Natural killer cell treated with Interleukin-12 subunit alpha and Interleukin-12 subunit beta and Interleukin-15 and Interleukin-18, amount 100 ng/mL, for 72 hours (primary cell): ENCODE data around the gene HSP90B1. TPM values are rescaled to one million over a fixed set of nuclear protein-coding genes. Genes with fewer than 3 reads are reported as not detected.
A peak's percentile ranks its signal among the peaks of the same experiment; 100 is the strongest.

Source experiments
- ATAC-seq, 2 donors: fragments of 150-1000 bp; cut with Tn5 transposase in 1 of 2; sonication (Bioruptor Pico), chemical (Tn5 transposase) in 1 of 2; 2 replicates each; pipeline ENCODE4 v1.10.0; 2021
- DNase-seq: peaks from one replicate; pipeline ENCODE4 v3.0.0; 2022; ENCODE audit warnings: low spot score
- H3K27ac Mint-ChIP-seq, 2 donors: 1 replicate in 1 of 2; 2 replicates in 1 of 2; pipeline ENCODE4 v1.8.0; 2022; ENCODE audit warnings: mixed read lengths in 2 of 2, mild to moderate bottlenecking in 1 of 2, moderate library complexity in 1 of 2
- H3K27me3 Mint-ChIP-seq, 2 donors: 1 replicate in 1 of 2; 2 replicates in 1 of 2; pipeline ENCODE4 v1.8.0; 2022; ENCODE audit warnings: mixed read lengths in 2 of 2
- H3K36me3 Mint-ChIP-seq: one replicate; pipeline ENCODE4 v1.8.0; 2022; ENCODE audit warnings: mixed read lengths
- H3K4me1 Mint-ChIP-seq, 2 donors: 1 replicate in 1 of 2; 2 replicates in 1 of 2; pipeline ENCODE4 v1.8.0; 2022; ENCODE audit warnings: low read depth in 2 of 2, mixed read lengths in 2 of 2, mild to moderate bottlenecking in 1 of 2
- H3K4me3 Mint-ChIP-seq: one replicate; pipeline ENCODE4 v1.8.0; 2022; ENCODE audit warnings: mixed read lengths
- H3K9me3 Mint-ChIP-seq: 2 replicates; pipeline ENCODE4 v1.8.0; 2022; ENCODE audit warnings: mixed read lengths
- total RNA-seq, 2 donors: library from RNA; stranded (reverse); gene quantifications; one replicate each; pipeline ENCODE4 v1.2.3, GENCODE V29; 2022

HSP90B1 gene
- total RNA-seq, 2 donors from 2014 or later, result 621 to 706 TPM

- H3K4me1 Mint-ChIP-seq, result peaks cover 0 to 9% of the 10 kb centered on the region in 2 donors
- H3K36me3 Mint-ChIP-seq, result no peaks in the 10 kb centered on the region
- H3K27ac Mint-ChIP-seq, result no peak overlapping the region
- H3K27me3 Mint-ChIP-seq, result peaks cover 0 to 14% of the 10 kb centered on the region in 2 donors
- no peak for DNase-seq
- H3K4me3 Mint-ChIP-seq, result no peak overlapping the region
- ATAC-seq, result no peak
- no peaks in the 10 kb centered on the region for H3K9me3 Mint-ChIP-seq
Measured at GRCh38 chr12:103909811-103910210, 20.4 kb upstream of the HSP90B1 start.

DNA sequence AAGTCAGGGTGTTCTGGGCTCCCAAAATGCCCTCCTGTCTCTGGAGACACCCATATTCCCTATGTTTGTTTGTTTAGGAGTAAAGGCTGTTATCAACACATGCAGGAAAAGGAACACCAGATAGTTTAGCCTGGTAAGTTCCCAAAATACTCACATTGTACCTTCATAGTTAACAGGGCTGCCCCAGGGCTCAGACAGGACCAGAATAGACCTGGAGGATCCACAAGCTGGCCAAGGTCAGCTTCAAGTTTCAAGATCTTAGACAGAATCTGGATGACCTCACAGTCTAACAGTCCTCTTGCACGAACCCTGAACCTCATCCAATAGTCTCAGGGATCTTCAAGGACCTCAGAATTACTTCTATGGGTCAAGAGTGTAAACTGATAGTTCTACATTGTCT is 18.1 kb upstream of the HSP90B1 start:
- Mint-ChIP-seq H3K4me1 (no peaks in the 10 kb centered on the region), H3K9me3 (no peaks in the 10 kb centered on the region), H3K36me3 (no peaks in the 10 kb centered on the region), H3K27ac (no peak overlapping the region), H3K4me3 (no peak overlapping the region), H3K27me3 (peaks cover 0 to 16% of the 10 kb centered on the region in 2 donors)
- no peak for DNase-seq
- ATAC-seq, result no peak

DNA sequence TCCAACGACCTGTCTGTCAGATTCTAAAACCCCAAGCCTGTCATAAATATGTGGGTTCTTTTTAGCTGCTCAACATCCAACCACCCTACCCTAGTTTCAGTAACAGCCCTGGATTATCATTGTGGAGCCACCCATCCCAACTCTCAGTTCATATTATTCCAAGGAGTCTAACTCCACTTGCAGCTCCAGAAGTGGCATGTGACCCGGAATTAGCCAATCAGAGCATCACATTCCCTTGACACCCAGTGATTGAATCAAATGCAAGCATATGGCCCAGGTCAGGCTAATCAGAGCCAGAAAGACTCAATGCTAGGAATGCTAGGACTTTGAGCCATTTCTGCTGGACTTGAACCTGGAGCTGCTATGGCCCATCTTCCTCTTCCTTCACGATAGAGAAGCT is 17.1 kb upstream of the HSP90B1 start:
- Mint-ChIP-seq H3K27me3 (peaks cover 7 to 20% of the 10 kb centered on the region in 2 donors), H3K4me3 (no peak overlapping the region), H3K4me1 (no peaks in the 10 kb centered on the region), H3K9me3 (peaks cover 2% of the 10 kb centered on the region), H3K27ac (no peak overlapping the region), H3K36me3 (peaks cover 7% of the 10 kb centered on the region)
- no peak for ATAC-seq
- DNase-seq, result no peak

DNA sequence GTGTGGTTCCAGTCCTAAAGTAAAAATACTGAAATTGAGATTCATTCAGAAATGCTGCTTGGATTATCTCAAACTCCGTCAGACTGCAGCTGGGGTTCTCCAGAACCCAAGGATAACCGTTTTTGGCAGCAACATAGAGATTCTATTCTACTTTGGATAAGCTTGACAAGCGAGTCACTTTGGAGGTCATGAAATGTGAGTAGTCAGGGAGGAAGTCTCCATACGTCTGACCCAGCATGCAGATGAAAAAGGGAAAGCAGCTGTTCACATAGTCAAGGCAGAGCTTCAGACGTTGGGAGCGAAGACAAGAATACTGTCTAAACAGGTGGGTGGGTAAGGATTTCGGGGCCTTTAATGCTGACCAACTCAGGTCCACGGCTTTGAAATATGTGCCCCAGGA is 14.9 kb upstream of the HSP90B1 start:
- ATAC-seq (no peak), DNase-seq (no peak)
- peaks cover 7% of the 10 kb centered on the region for H3K36me3 Mint-ChIP-seq
- H3K4me3 Mint-ChIP-seq, result no peak overlapping the region
- no peaks in the 10 kb centered on the region for H3K4me1 Mint-ChIP-seq
- peaks cover 7 to 16% of the 10 kb centered on the region in 2 donors for H3K27me3 Mint-ChIP-seq
- H3K9me3 Mint-ChIP-seq, result peaks cover 2% of the 10 kb centered on the region
- no peak overlapping the region for H3K27ac Mint-ChIP-seq

DNA sequence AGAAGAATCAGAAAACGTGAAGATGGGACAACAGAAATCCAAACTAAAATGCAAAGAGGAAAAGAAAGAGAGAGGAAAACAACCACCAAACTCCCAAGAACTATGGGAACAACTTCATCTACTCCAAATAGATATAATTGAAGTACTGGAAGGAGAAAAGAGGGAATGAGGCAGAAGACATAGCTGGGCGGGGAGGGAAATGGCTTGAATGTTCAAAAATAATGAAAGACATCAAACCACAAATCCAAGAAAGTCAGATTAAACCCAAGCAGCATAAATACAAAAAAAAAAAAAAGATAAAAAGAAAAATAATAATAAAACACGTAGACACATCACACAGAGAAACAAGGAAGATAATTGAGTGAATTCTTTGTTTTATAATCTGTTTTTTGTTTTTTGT is 12.3 kb upstream of the HSP90B1 start:
- DNase-seq (no peak), ATAC-seq (no peak)
- H3K27me3 Mint-ChIP-seq, result peaks cover 7 to 11% of the 10 kb centered on the region in 2 donors
- peaks cover 2% of the 10 kb centered on the region for H3K9me3 Mint-ChIP-seq
- H3K4me1 Mint-ChIP-seq, result no peaks in the 10 kb centered on the region
- H3K27ac Mint-ChIP-seq, result no peak overlapping the region
- no peak overlapping the region for H3K4me3 Mint-ChIP-seq
- peaks cover 7% of the 10 kb centered on the region for H3K36me3 Mint-ChIP-seq

DNA sequence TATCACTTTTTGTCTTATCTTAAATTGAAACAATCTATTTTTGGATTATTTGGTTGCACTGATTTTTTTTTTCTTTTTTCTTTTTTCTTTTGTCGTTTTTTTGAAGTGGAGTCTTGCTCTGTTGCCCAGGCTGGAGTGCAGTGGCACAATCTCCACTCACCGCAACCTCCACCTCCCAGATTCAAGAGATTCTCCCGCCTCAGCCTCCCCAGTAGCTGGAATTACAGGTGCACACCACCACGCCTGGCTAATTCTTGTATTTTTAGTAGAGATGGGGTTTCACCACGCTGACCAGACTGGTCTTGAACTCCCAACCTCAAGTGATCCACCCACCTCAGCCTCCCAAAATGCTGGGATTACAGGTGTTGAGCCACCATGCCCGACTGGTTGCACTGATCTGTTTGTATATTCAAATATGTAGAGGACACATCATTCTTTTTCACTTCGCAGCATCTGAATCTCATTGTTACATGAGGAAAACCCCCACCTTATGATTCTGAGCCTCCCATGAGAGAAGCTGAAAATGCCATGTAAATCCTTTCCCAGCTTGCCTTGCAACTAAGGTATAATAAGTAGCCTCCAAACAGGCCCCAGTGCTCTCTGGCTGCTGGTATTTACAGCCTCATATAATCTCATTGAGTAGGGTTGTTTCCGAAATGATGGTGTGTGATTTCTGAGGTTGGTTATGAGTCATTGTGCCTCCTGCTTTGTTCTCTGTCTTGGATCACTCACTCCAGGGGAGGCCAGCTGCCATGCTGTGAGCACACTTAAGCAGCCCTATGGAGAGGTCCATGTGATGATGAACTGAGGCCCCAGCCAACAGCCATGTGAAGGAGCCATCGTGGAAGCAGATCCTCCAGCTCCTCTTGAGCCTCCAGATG is 5.2 kb upstream of the HSP90B1 start:
- no peak for DNase-seq
- H3K4me3 Mint-ChIP-seq, result peak overlapping the region; percentile 72
- H3K36me3 Mint-ChIP-seq, result no peaks in the 10 kb centered on the region
- peak overlapping the region; percentile 36 to 59 for H3K27ac Mint-ChIP-seq
- no peaks in the 10 kb centered on the region for H3K9me3 Mint-ChIP-seq
- peaks cover 27 to 33% of the 10 kb centered on the region in 2 donors for H3K4me1 Mint-ChIP-seq
- H3K27me3 Mint-ChIP-seq, result no peaks in the 10 kb centered on the region
- ATAC-seq, result peak in 1 of 2 donors; percentile 48

- DNase-seq (no peak), ATAC-seq (no peak)
- peaks cover 22% of the 10 kb centered on the region for H3K36me3 Mint-ChIP-seq
- H3K27me3 Mint-ChIP-seq, result no peaks in the 10 kb centered on the region
- H3K4me1 Mint-ChIP-seq, result peaks cover 50 to 58% of the 10 kb centered on the region in 2 donors
- H3K27ac Mint-ChIP-seq, result peak overlapping the region; percentile 86 to 99
- peak overlapping the region; percentile 90 for H3K4me3 Mint-ChIP-seq
- H3K9me3 Mint-ChIP-seq, result no peaks in the 10 kb centered on the region
Measured at GRCh38 chr12:103928682-103929045, 1.5 kb upstream of the HSP90B1 start.

DNA sequence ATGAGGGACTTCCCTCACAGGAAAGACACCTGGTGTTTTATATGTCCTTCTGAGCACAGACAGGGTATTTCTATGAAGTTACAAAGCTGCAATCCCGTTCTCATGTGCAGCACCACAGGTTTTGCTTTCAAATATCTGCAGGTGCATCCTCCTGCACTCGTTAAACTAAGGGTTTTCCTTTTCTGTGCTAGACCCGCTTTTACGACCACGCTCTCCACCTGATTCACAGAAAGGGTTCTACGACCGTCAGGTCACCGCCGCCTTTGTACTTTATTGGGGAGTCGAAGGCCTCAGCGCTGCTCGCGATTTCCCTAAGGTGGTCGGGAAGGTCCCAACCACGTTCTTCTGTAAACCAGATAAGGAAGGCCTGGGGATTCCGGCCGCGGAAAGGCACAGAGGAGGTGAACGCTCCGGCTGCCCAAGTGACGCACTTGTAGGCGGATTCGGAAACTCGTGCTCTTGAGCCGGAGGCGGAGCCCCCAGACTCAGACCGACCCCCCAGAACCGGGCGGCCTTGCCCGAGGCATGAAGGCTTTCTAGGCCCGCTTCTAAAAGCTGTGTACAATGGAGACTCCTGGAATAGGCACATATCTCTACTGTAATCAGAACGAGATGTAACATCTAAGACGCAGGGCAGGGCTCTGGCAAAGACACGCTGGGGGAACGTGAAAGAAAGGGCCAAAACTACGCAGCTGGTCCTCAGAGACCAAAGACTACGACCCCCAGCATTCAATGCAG is 995 bp upstream of the HSP90B1 start:
- Mint-ChIP-seq H3K27ac (peak overlapping the region; percentile 86 to 99), H3K4me3 (peak overlapping the region; percentile 90), H3K36me3 (peaks cover 25% of the 10 kb centered on the region), H3K4me1 (peaks cover 52 to 63% of the 10 kb centered on the region in 2 donors), H3K27me3 (no peaks in the 10 kb centered on the region), H3K9me3 (no peaks in the 10 kb centered on the region)
- peak; percentile 59 to 74 for ATAC-seq
- DNase-seq, result peak; percentile 87

DNA sequence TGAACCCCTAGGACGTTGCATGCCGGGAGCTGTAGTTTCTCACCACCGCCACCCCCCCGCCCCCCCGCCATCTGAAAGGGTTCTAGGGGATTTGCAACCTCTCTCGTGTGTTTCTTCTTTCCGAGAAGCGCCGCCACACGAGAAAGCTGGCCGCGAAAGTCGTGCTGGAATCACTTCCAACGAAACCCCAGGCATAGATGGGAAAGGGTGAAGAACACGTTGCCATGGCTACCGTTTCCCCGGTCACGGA is 501 bp upstream of the HSP90B1 start:
- ATAC-seq (no peak), DNase-seq (no peak)
- peak overlapping the region; percentile 90 for H3K4me3 Mint-ChIP-seq
- H3K9me3 Mint-ChIP-seq, result no peaks in the 10 kb centered on the region
- peaks cover 54 to 67% of the 10 kb centered on the region in 2 donors for H3K4me1 Mint-ChIP-seq
- H3K27me3 Mint-ChIP-seq, result no peaks in the 10 kb centered on the region
- peak overlapping the region; percentile 86 to 99 for H3K27ac Mint-ChIP-seq
- peaks cover 28% of the 10 kb centered on the region for H3K36me3 Mint-ChIP-seq

- H3K9me3 Mint-ChIP-seq, result no peaks in the 10 kb centered on the region
- ATAC-seq, result no peak
Measured at GRCh38 chr12:103930787-103931735, 851 bp downstream of the HSP90B1 start.

GRCh38 chr12:103933237-103933636 is 3.0 kb downstream of the HSP90B1 start:
- no peaks in the 10 kb centered on the region for H3K27me3 Mint-ChIP-seq
- peaks cover 53 to 66% of the 10 kb centered on the region in 2 donors for H3K4me1 Mint-ChIP-seq
- H3K27ac Mint-ChIP-seq, result peak overlapping the region in 1 of 2 donors; percentile 86
- H3K9me3 Mint-ChIP-seq, result no peaks in the 10 kb centered on the region
- DNase-seq (no peak), ATAC-seq (no peak)
- H3K36me3 Mint-ChIP-seq, result peaks cover 45% of the 10 kb centered on the region
- peak overlapping the region; percentile 90 for H3K4me3 Mint-ChIP-seq

More at GRCh38 chr12:103930787-103931735, 851 bp downstream of the HSP90B1 start:
- DNase-seq, result no peak
- peak overlapping the region; percentile 90 for H3K4me3 Mint-ChIP-seq
- H3K27me3 Mint-ChIP-seq, result no peaks in the 10 kb centered on the region
- H3K27ac Mint-ChIP-seq, result peak overlapping the region; percentile 86 to 99
- H3K4me1 Mint-ChIP-seq, result peaks cover 56 to 70% of the 10 kb centered on the region in 2 donors
- H3K36me3 Mint-ChIP-seq, result peaks cover 41% of the 10 kb centered on the region

GRCh38 chr12:103936679-103937078 is 6.5 kb downstream of the HSP90B1 start:
- Mint-ChIP-seq H3K9me3 (no peaks in the 10 kb centered on the region), H3K4me3 (peak overlapping the region; percentile 15), H3K27ac (no peak overlapping the region), H3K27me3 (no peaks in the 10 kb centered on the region), H3K4me1 (peaks cover 34 to 48% of the 10 kb centered on the region in 2 donors), H3K36me3 (peaks cover 54% of the 10 kb centered on the region)
- ATAC-seq, result no peak
- DNase-seq, result no peak

GRCh38 chr12:103944964-103945363 is 14.8 kb downstream of the HSP90B1 start:
- H3K36me3 Mint-ChIP-seq, result peaks cover 80% of the 10 kb centered on the region
- peak overlapping the region in 1 of 2 donors; percentile 78 for H3K27ac Mint-ChIP-seq
- peaks cover 19 to 31% of the 10 kb centered on the region in 2 donors for H3K4me1 Mint-ChIP-seq
- no peaks in the 10 kb centered on the region for H3K27me3 Mint-ChIP-seq
- H3K4me3 Mint-ChIP-seq, result no peak overlapping the region
- ATAC-seq (no peak), DNase-seq (no peak)
- H3K9me3 Mint-ChIP-seq, result no peaks in the 10 kb centered on the region
